ENCODE measurements around the gene NUDT14. TPM values are rescaled to one million over a fixed set of nuclear protein-coding genes. Genes with fewer than 3 reads are reported as not detected.

NUDT14 gene
- total and polyA plus RNA-seq, 2 experiments from 2014 or later, result 14.8 to 38.4 TPM

DNA sequence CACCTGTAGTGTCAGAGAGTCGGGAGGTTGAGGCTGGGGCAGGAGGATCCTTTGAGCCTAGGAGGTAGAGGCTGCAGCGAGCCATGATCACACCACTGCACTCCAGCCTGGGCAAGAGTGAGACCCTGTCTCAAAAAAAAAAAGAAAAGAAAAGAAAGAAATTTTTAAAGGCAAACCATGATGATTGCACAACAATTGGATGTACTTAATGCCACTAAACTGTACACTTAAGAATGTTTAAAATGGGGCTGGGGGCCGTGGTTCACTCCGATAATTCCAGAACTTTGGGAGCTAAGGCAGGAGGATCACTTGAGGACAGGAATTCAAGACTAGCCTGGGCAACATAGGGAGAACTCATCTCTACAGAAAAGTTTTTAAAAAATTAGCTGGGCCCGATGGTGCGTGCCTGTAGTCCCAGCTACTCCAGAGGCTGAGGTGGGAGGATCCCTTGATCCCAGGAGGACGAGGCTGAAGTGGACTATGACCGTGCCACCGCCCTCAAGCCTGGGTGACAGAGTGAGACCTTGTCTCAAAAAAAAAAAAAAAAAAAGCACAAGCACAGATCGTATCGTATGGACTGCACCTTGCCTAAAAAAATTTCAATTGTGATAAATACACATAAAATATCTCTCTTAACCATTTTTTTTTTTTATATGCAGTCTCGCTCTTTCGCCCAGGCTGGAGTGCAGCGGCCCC, 45.3 kb downstream of the NUDT14 start (continued):
- TF ChIP-seq, protein P1, sequence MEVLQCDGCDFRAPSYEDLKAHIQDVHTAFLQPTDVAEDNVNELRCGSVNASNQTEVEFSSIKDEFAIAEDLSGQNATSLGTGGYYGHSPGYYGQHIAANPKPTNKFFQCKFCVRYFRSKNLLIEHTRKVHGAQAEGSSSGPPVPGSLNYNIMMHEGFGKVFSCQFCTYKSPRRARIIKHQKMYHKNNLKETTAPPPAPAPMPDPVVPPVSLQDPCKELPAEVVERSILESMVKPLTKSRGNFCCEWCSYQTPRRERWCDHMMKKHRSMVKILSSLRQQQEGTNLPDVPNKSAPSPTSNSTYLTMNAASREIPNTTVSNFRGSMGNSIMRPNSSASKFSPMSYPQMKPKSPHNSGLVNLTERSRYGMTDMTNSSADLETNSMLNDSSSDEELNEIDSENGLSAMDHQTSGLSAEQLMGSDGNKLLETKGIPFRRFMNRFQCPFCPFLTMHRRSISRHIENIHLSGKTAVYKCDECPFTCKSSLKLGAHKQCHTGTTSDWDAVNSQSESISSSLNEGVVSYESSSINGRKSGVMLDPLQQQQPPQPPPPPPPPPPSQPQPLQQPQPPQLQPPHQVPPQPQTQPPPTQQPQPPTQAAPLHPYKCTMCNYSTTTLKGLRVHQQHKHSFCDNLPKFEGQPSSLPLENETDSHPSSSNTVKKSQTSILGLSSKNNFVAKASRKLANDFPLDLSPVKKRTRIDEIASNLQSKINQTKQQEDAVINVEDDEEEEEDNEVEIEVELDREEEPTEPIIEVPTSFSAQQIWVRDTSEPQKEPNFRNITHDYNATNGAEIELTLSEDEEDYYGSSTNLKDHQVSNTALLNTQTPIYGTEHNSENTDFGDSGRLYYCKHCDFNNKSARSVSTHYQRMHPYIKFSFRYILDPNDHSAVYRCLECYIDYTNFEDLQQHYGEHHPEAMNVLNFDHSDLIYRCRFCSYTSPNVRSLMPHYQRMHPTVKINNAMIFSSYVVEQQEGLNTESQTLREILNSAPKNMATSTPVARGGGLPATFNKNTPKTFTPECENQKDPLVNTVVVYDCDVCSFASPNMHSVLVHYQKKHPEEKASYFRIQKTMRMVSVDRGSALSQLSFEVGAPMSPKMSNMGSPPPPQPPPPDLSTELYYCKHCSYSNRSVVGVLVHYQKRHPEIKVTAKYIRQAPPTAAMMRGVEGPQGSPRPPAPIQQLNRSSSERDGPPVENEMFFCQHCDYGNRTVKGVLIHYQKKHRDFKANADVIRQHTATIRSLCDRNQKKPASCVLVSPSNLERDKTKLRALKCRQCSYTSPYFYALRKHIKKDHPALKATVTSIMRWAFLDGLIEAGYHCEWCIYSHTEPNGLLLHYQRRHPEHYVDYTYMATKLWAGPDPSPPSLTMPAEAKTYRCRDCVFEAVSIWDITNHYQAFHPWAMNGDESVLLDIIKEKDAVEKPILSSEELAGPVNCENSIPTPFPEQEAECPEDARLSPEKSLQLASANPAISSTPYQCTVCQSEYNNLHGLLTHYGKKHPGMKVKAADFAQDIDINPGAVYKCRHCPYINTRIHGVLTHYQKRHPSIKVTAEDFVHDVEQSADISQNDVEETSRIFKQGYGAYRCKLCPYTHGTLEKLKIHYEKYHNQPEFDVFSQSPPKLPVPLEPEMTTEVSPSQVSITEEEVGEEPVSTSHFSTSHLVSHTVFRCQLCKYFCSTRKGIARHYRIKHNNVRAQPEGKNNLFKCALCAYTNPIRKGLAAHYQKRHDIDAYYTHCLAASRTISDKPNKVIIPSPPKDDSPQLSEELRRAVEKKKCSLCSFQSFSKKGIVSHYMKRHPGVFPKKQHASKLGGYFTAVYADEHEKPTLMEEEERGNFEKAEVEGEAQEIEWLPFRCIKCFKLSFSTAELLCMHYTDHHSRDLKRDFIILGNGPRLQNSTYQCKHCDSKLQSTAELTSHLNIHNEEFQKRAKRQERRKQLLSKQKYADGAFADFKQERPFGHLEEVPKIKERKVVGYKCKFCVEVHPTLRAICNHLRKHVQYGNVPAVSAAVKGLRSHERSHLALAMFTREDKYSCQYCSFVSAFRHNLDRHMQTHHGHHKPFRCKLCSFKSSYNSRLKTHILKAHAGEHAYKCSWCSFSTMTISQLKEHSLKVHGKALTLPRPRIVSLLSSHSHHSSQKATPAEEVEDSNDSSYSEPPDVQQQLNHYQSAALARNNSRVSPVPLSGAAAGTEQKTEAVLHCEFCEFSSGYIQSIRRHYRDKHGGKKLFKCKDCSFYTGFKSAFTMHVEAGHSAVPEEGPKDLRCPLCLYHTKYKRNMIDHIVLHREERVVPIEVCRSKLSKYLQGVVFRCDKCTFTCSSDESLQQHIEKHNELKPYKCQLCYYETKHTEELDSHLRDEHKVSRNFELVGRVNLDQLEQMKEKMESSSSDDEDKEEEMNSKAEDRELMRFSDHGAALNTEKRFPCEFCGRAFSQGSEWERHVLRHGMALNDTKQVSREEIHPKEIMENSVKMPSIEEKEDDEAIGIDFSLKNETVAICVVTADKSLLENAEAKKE (CRISPR knock-in tag; IDR thresholded peaks at IDR 0.05), result no peak
- TF ChIP-seq REST (IDR thresholded peaks at IDR 0.05; ENCODE audit: unreplicated experiment) (no peak), POLR2AphosphoS5 (IDR thresholded peaks at IDR 0.05; ENCODE audit: low read depth) (no peak)
